A673 (cell line): ENCODE results near the gene MAP7D3. TPM values are rescaled to one million over a fixed set of nuclear protein-coding genes. Genes with fewer than 3 reads are reported as not detected.

Experiments used
- BruUV-seq: library from RNA; stranded (reverse); fragments of 400-500 nt; replicated peaks from 2 replicates; lab custom pipeline; 2021; lab: Mats Ljungman, UMichigan
- CTCF ChIA-PET: fragments of 300-600 bp; sonication (Branson Sonifier 250); formaldehyde crosslinking; loops from one replicate; lab custom pipeline; 2022; ENCODE audit warnings: antibody characterized with exemption; lab: Charles Lee
- POLR2A ChIA-PET: fragments of 300-600 bp; sonication (Branson Sonifier 250); formaldehyde crosslinking; loops from one replicate; lab custom pipeline; 2022; ENCODE audit warnings: antibody characterized with exemption; ENCODE audit not compliant: low non-redundant PET; lab: Charles Lee
- DNase-seq: peaks from one replicate; pipeline ENCODE4 v3.0.0-alpha.2; 2015; ENCODE audit warnings: low spot score
- H3K27ac ChIP-seq: fragments of 200-600 bp; sonication (generic); 2 replicates; pipeline ENCODE4 v1.5.1; 2016; ENCODE audit warnings: mixed run types, low read depth, mild to moderate bottlenecking, mixed read lengths, antibody characterized with exemption, low read length; ENCODE audit not compliant: poor library complexity, severe bottlenecking
- H3K27me3 ChIP-seq: fragments of 200-600 bp; sonication (generic); replicated peaks from 2 replicates; pipeline ENCODE4 v1.6.1; 2017; ENCODE audit warnings: mixed run types, low read depth, mild to moderate bottlenecking, mixed read lengths, antibody characterized with exemption, low read length; ENCODE audit not compliant: insufficient read depth, poor library complexity
- H3K36me3 ChIP-seq: fragments of 200-600 bp; sonication (generic); 2 replicates; pipeline ENCODE4 v1.6.1; 2016; ENCODE audit warnings: mixed run types, mild to moderate bottlenecking, mixed read lengths, antibody characterized with exemption, low read length; ENCODE audit not compliant: insufficient read depth, poor library complexity, severe bottlenecking
- H3K4me1 ChIP-seq: fragments of 200-600 bp; sonication (generic); 2 replicates; pipeline ENCODE4 v1.6.1; 2017; ENCODE audit warnings: mixed run types, mild to moderate bottlenecking, mixed read lengths, antibody characterized with exemption, low read length; ENCODE audit not compliant: insufficient read depth, poor library complexity, severe bottlenecking
- H3K4me3 ChIP-seq: fragments of 200-600 bp; sonication (generic); 2 replicates; pipeline ENCODE4 v1.5.1; 2016; ENCODE audit warnings: low read depth, mixed run types, mild to moderate bottlenecking, mixed read lengths, low read length; ENCODE audit not compliant: poor library complexity, severe bottlenecking
- H3K9me3 ChIP-seq: fragments of 200-600 bp; sonication (generic); 2 replicates; pipeline ENCODE4 v1.6.1; 2016; ENCODE audit warnings: mixed run types, low read depth, mild to moderate bottlenecking, mixed read lengths, antibody characterized with exemption, low read length; ENCODE audit not compliant: poor library complexity, severe bottlenecking
- CTCF ChIP-seq: fragments of 300-800, 200-600 bp; sonication (generic); conservative IDR thresholded peaks from 2 replicates; pipeline ENCODE4 v1.5.1; 2017; ENCODE audit warnings: low read depth, mild to moderate bottlenecking, antibody characterized with exemption, low read length, moderate library complexity, mixed read lengths
- EZH2 ChIP-seq: fragments of 200-600 bp; sonication (generic); IDR thresholded peaks from 2 replicates; pipeline ENCODE4 v1.6.1; 2017; ENCODE audit warnings: borderline replicate concordance, low read depth, mild to moderate bottlenecking, mixed read lengths, antibody characterized with exemption, low read length; ENCODE audit not compliant: poor library complexity, severe bottlenecking
- intact Hi-C: fragments of 100-400 bp; cut with micrococcal nuclease; formaldehyde crosslinking; loops from one replicate; pipeline ENCODE4 v1.10.0; 2022; ENCODE audit not compliant: unreplicated experiment
- total RNA-seq: library from RNA; stranded (reverse); gene quantifications from 2 replicates; pipeline ENCODE4 v1.2.3, GENCODE V29; 2021

The MAP7D3 gene
- total RNA-seq, 1 experiment from 2014 or later: 12.9 TPM

- no peaks in the 10 kb centered on the region for H3K9me3 ChIP-seq
- BruUV-seq: no TSS peak
- TF ChIP-seq CTCF (no peak), EZH2 (no peak)
- H3K4me3 ChIP-seq: no peak overlapping the region
- H3K4me1 ChIP-seq: no peaks in the 10 kb centered on the region
- POLR2A ChIA-PET: no interaction called here
- H3K36me3 ChIP-seq: no peaks in the 10 kb centered on the region
- no peak overlapping the region for H3K27ac ChIP-seq
- peaks cover 5% of the 10 kb centered on the region for H3K27me3 ChIP-seq
- intact Hi-C loops: no loop called here
- DNase-seq: no peak
- CTCF ChIA-PET: no interaction called here
Measured at GRCh38 chrX:136194536-136194935, 56.7 kb downstream of the MAP7D3 start.

GRCh38 chrX:136193771-136194170 lies 57.4 kb downstream of the MAP7D3 start:
- TF ChIP-seq EZH2 (no peak), CTCF (no peak)
- CTCF ChIA-PET: no interaction called here

GRCh38 chrX:136192839-136193414 lies 58.3 kb downstream of the MAP7D3 start:
- TF ChIP-seq CTCF (no peak), EZH2 (no peak)
- no peak overlapping the region for H3K4me3 ChIP-seq
- no peaks in the 10 kb centered on the region for H3K9me3 ChIP-seq
- H3K4me1 ChIP-seq: no peaks in the 10 kb centered on the region
- BruUV-seq: no TSS peak
- peaks cover 3% of the 10 kb centered on the region for H3K27me3 ChIP-seq
- no peaks in the 10 kb centered on the region for H3K36me3 ChIP-seq
- ChIA-PET POLR2A (no interaction called here), CTCF (no interaction called here)
- intact Hi-C loops: no loop called here
- DNase-seq: no peak
- H3K27ac ChIP-seq: no peak overlapping the region

More at GRCh38 chrX:136193771-136194170, 57.4 kb downstream of the MAP7D3 start:
- BruUV-seq: no TSS peak
- no peaks in the 10 kb centered on the region for H3K9me3 ChIP-seq
- DNase-seq: no peak
- POLR2A ChIA-PET: no interaction called here
- H3K4me1 ChIP-seq: no peaks in the 10 kb centered on the region
- H3K27ac ChIP-seq: no peak overlapping the region
- no peaks in the 10 kb centered on the region for H3K36me3 ChIP-seq
- H3K4me3 ChIP-seq: no peak overlapping the region
- intact Hi-C loops: no loop called here
- H3K27me3 ChIP-seq: peaks cover 3% of the 10 kb centered on the region
